DLD1 (cell line): ENCODE results near the gene CHN2.

Source experiments
- in situ Hi-C: cut with HindIII; loops from 2 replicates; pipeline ENCODE4 v1.10.0; 2017; ENCODE audit warnings: low sequenced_read_pairs

CHN2 gene

GRCh38 chr7:29217113-29217512, 22.5 kb downstream of the CHN2 start:
- in situ Hi-C loops: no loop called here

GRCh38 chr7:29224726-29225125, 30.2 kb downstream of the CHN2 start:
- in situ Hi-C loops: no loop called here

- in situ Hi-C loops: no loop called here
Observed at GRCh38 chr7:29228289-29229011, 33.9 kb downstream of the CHN2 start.

GRCh38 chr7:29229066-29229465, 34.5 kb downstream of the CHN2 start:
- in situ Hi-C loops: no loop called here

- in situ Hi-C loops: no loop called here
Observed at GRCh38 chr7:29229946-29230345, 35.4 kb downstream of the CHN2 start.

- in situ Hi-C loops: no loop called here
Observed at GRCh38 chr7:29230871-29231345, 36.3 kb downstream of the CHN2 start.

GRCh38 chr7:29231671-29232232, 37.2 kb downstream of the CHN2 start:
- in situ Hi-C loops: no loop called here

GRCh38 chr7:29234438-29234837, 39.9 kb downstream of the CHN2 start:
- in situ Hi-C loops: no loop called here

GRCh38 chr7:29236071-29236580, 41.6 kb downstream of the CHN2 start:
- in situ Hi-C loops: no loop called here

- in situ Hi-C loops: no loop called here
Observed at GRCh38 chr7:29236649-29237048, 42.1 kb downstream of the CHN2 start.

GRCh38 chr7:29237489-29237888, 42.9 kb downstream of the CHN2 start:
- in situ Hi-C loops: no loop called here

- in situ Hi-C loops: no loop called here
Observed at GRCh38 chr7:29239638-29240037, 45.1 kb downstream of the CHN2 start.

GRCh38 chr7:29242265-29242664, 47.7 kb downstream of the CHN2 start:
- in situ Hi-C loops: no loop called here

- in situ Hi-C loops: no loop called here
Observed at GRCh38 chr7:29243910-29244655, 49.5 kb downstream of the CHN2 start.

- in situ Hi-C loops: no loop called here
Observed at GRCh38 chr7:29247224-29247962, 52.8 kb downstream of the CHN2 start.

GRCh38 chr7:29247963-29248236, 53.3 kb downstream of the CHN2 start:
- in situ Hi-C loops: no loop called here

GRCh38 chr7:29248713-29249382, 54.3 kb downstream of the CHN2 start:
- in situ Hi-C loops: no loop called here

- in situ Hi-C loops: no loop called here
Observed at GRCh38 chr7:29249383-29249750, 54.8 kb downstream of the CHN2 start.

GRCh38 chr7:29249860-29250259, 55.3 kb downstream of the CHN2 start:
- in situ Hi-C loops: no loop called here

- in situ Hi-C loops: no loop called here
Observed at GRCh38 chr7:29253225-29253624, 58.6 kb downstream of the CHN2 start.

- in situ Hi-C loops: no loop called here
Observed at GRCh38 chr7:29254591-29254990, 60.0 kb downstream of the CHN2 start.
